GM06990 (cell line): ENCODE data around the gene SLCO6A1.

ENCODE experiments used
- DNase-seq: peaks from one replicate; pipeline ENCODE4 v3.0.0-alpha.2; 2011; ENCODE audit not compliant: insufficient read length; ENCODE audit errors: extremely low read depth
- H3K27me3 ChIP-seq: replicated peaks from 2 replicates; pipeline ENCODE4 v1.6.0; 2011; ENCODE audit warnings: low read length; ENCODE audit not compliant: control insufficient read depth, insufficient read depth
- H3K36me3 ChIP-seq: 2 replicates; pipeline ENCODE4 v1.5.1; 2011; ENCODE audit warnings: low read length; ENCODE audit not compliant: control insufficient read depth, insufficient read depth
- H3K4me3 ChIP-seq: replicated peaks from 2 replicates; pipeline ENCODE4 v1.5.1; 2011; ENCODE audit warnings: low read depth, mild to moderate bottlenecking, control low read depth, low read length
- CTCF ChIP-seq: IDR thresholded peaks from 2 replicates; pipeline ENCODE4 v1.5.1; 2011; ENCODE audit warnings: low read length, control low read depth, mild to moderate bottlenecking, inconsistent platforms; ENCODE audit not compliant: insufficient read depth, poor library complexity, severe bottlenecking

The SLCO6A1 gene

GRCh38 chr5:102375876-102376275 lies 122.9 kb downstream of the SLCO6A1 start:
- DNase-seq: no peak
- TF ChIP-seq CTCF: no peak
- no peaks in the 10 kb centered on the region for H3K27me3 ChIP-seq
- no peak overlapping the region for H3K4me3 ChIP-seq
- no peaks in the 10 kb centered on the region for H3K36me3 ChIP-seq

GRCh38 chr5:102375272-102375671 lies 123.5 kb downstream of the SLCO6A1 start:
- no peak for TF ChIP-seq CTCF
- DNase-seq: no peak
- Histone ChIP-seq H3K4me3 (no peak overlapping the region), H3K36me3 (no peaks in the 10 kb centered on the region), H3K27me3 (no peaks in the 10 kb centered on the region)

GRCh38 chr5:102368392-102368791 lies 130.4 kb downstream of the SLCO6A1 start:
- Histone ChIP-seq H3K27me3 (no peaks in the 10 kb centered on the region), H3K36me3 (no peaks in the 10 kb centered on the region), H3K4me3 (no peak overlapping the region)
- DNase-seq: no peak
- TF ChIP-seq CTCF: no peak

GRCh38 chr5:102341681-102342288 lies 157.0 kb downstream of the SLCO6A1 start:
- DNase-seq: no peak
- no peak for TF ChIP-seq CTCF
- no peaks in the 10 kb centered on the region for H3K27me3 ChIP-seq
- H3K4me3 ChIP-seq: no peak overlapping the region
- no peaks in the 10 kb centered on the region for H3K36me3 ChIP-seq

GRCh38 chr5:102324714-102325113 lies 174.1 kb downstream of the SLCO6A1 start:
- no peak for TF ChIP-seq CTCF
- no peaks in the 10 kb centered on the region for H3K36me3 ChIP-seq
- no peak overlapping the region for H3K4me3 ChIP-seq
- DNase-seq: no peak
- H3K27me3 ChIP-seq: no peaks in the 10 kb centered on the region
